ENCODE results near the gene KCNA2. TPM values are rescaled to one million over a fixed set of nuclear protein-coding genes. Genes with fewer than 3 reads are reported as not detected.

The KCNA2 gene
- total RNA-seq, 1 experiment from 2014 or later = 1.1 TPM

GRCh38 chr1:110597966-110598365 is 8.2 kb downstream of the KCNA2 start:
- Histone ChIP-seq H3K27ac (ENCODE audit: low read length) (no peak overlapping the region), H3K27me3 (ENCODE audit: control insufficient read depth, insufficient read depth, low read length) (no peaks in the 10 kb centered on the region), H3K9me3 (ENCODE audit: control insufficient read depth, insufficient read depth, low read depth, low read length) (no peaks in the 10 kb centered on the region), H3K4me1 (ENCODE audit: control insufficient read depth, insufficient read depth, low read length) (no peaks in the 10 kb centered on the region), H3K36me3 (ENCODE audit: control insufficient read depth, insufficient read depth, low read length) (no peaks in the 10 kb centered on the region), H3K4me3 (ENCODE audit: low read depth in 2 of 2, low read length in 2 of 2) (no peak overlapping the region)
- in situ Hi-C loops (cut with HindIII; ENCODE audit: low pct_unique_long_range_greater_than_20kb, low sequenced_read_pairs) = no loop called here
- CTCF ChIA-PET = no interaction called here
- BruUV-seq (replicated peaks) = no TSS peak
- ATAC-seq (no peak), DNase-seq (ENCODE audit: low read depth, low spot score) (no peak)
- POLR2A ChIA-PET = no interaction called here
- TF ChIP-seq POLR2AphosphoS5 (IDR thresholded peaks at IDR 0.05; ENCODE audit: low read depth, low read length) (no peak), REST (IDR thresholded peaks at IDR 0.05; ENCODE audit: insufficient read depth in 1 of 2, low read depth in 2 of 2, low read length in 1 of 2) (no peak), TCF7L2 (IDR thresholded peaks at IDR 0.05; ENCODE audit: low read depth, low read length) (no peak), CTCF (IDR thresholded peaks at IDR 0.05) (no peak), SIN3A (IDR thresholded peaks at IDR 0.05; ENCODE audit: borderline replicate concordance, insufficient read depth, low read depth, low read length) (no peak)
- intact Hi-C loops (cut with micrococcal nuclease; ENCODE audit: unreplicated experiment) = no loop called here

GRCh38 chr1:110596312-110596711 is 9.8 kb downstream of the KCNA2 start:
- ChIA-PET POLR2A (no interaction called here), CTCF (no interaction called here)
- Histone ChIP-seq H3K9me3 (ENCODE audit: control insufficient read depth, insufficient read depth, low read depth, low read length) (no peaks in the 10 kb centered on the region), H3K27me3 (ENCODE audit: control insufficient read depth, insufficient read depth, low read length) (no peaks in the 10 kb centered on the region), H3K4me1 (ENCODE audit: control insufficient read depth, insufficient read depth, low read length) (no peaks in the 10 kb centered on the region), H3K36me3 (ENCODE audit: control insufficient read depth, insufficient read depth, low read length) (no peaks in the 10 kb centered on the region), H3K4me3 (ENCODE audit: low read depth in 2 of 2, low read length in 2 of 2) (no peak overlapping the region), H3K27ac (ENCODE audit: low read length) (no peak overlapping the region)
- intact Hi-C loops (cut with micrococcal nuclease; ENCODE audit: unreplicated experiment) = no loop called here
- BruUV-seq (replicated peaks) = no TSS peak
- in situ Hi-C loops (cut with HindIII; ENCODE audit: low pct_unique_long_range_greater_than_20kb, low sequenced_read_pairs) = no loop called here
- no peak for TF ChIP-seq POLR2AphosphoS5 (IDR thresholded peaks at IDR 0.05; ENCODE audit: low read depth, low read length)
- no peak for TF ChIP-seq REST (IDR thresholded peaks at IDR 0.05; ENCODE audit: insufficient read depth in 1 of 2, low read depth in 2 of 2, low read length in 1 of 2)
- no peak for TF ChIP-seq TCF7L2 (IDR thresholded peaks at IDR 0.05; ENCODE audit: low read depth, low read length)
- no peak for TF ChIP-seq SIN3A (IDR thresholded peaks at IDR 0.05; ENCODE audit: borderline replicate concordance, insufficient read depth, low read depth, low read length)
- no peak for TF ChIP-seq CTCF (IDR thresholded peaks at IDR 0.05)
- no peak for DNase-seq (ENCODE audit: low read depth, low spot score)
- ATAC-seq = no peak

Data from Panc1 (cell line).